Duodenal mucosa (tissue), 2 donors: ENCODE results near the gene SCLT1.

Experiments used
- H3K27ac ChIP-seq: one replicate; pipeline ENCODE4 v1.7.0; 2013; ENCODE audit warnings: low read depth, low read length
- H3K27me3 ChIP-seq, 2 donors: one replicate each; pipeline ENCODE4 v1.7.0; 2013; ENCODE audit warnings: low read length in 2 of 2, control low read depth in 1 of 2; ENCODE audit not compliant: insufficient read depth in 2 of 2, control insufficient read depth in 1 of 2
- H3K36me3 ChIP-seq, 2 donors: one replicate each; pipeline ENCODE4 v1.7.0; 2013; ENCODE audit warnings: low read length in 2 of 2, control low read depth in 1 of 2; ENCODE audit not compliant: insufficient read depth in 2 of 2, control insufficient read depth in 1 of 2
- H3K4me1 ChIP-seq, 2 donors: one replicate each; pipeline ENCODE4 v1.7.0; 2013; ENCODE audit warnings: low read length in 2 of 2, control low read depth in 1 of 2; ENCODE audit not compliant: insufficient read depth in 2 of 2, control insufficient read depth in 1 of 2
- H3K4me3 ChIP-seq, 2 donors: one replicate each; pipeline ENCODE4 v1.7.0; 2013; ENCODE audit warnings: low read length in 2 of 2, low read depth in 1 of 2
- H3K9ac ChIP-seq, 2 donors: one replicate each; pipeline ENCODE4 v1.7.0; 2013; ENCODE audit warnings: low read length in 2 of 2, low read depth in 1 of 2
- H3K9me3 ChIP-seq, 2 donors: one replicate each; pipeline ENCODE4 v1.7.0; 2013; ENCODE audit warnings: low read length in 2 of 2, control low read depth in 1 of 2; ENCODE audit not compliant: control insufficient read depth in 1 of 2

SCLT1 gene

GRCh38 chr4:128942607-128943006 is 150.7 kb downstream of the SCLT1 start:
- no peaks in the 10 kb centered on the region for H3K4me1 ChIP-seq
- no peaks in the 10 kb centered on the region for H3K27me3 ChIP-seq
- no peak overlapping the region for H3K27ac ChIP-seq
- no peak overlapping the region for H3K9ac ChIP-seq
- no peaks in the 10 kb centered on the region for H3K9me3 ChIP-seq
- H3K4me3 ChIP-seq, result no peak overlapping the region
- peaks cover 0 to 3% of the 10 kb centered on the region in 2 donors for H3K36me3 ChIP-seq

DNA sequence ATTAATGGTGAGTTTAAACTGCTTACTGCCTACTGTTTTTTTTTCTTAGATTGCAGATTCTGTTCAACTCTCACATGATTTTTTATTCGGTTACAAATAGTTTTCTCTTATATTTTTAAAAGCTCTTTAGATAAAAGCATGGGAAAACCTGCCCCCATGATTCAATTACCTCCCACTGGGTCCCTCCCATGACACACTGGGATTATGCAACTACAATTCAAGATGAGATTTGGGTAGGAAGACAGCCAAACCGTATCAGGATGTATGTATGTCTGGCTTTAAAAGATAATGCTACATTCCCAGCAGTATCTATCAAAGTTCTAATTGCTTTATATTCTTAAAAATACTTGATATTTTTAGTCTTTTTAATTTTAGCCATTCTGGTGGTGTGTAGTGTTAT is 152.4 kb downstream of the SCLT1 start:
- Histone ChIP-seq H3K36me3 (peaks cover 0 to 3% of the 10 kb centered on the region in 2 donors), H3K27me3 (no peaks in the 10 kb centered on the region), H3K27ac (no peak overlapping the region)

DNA sequence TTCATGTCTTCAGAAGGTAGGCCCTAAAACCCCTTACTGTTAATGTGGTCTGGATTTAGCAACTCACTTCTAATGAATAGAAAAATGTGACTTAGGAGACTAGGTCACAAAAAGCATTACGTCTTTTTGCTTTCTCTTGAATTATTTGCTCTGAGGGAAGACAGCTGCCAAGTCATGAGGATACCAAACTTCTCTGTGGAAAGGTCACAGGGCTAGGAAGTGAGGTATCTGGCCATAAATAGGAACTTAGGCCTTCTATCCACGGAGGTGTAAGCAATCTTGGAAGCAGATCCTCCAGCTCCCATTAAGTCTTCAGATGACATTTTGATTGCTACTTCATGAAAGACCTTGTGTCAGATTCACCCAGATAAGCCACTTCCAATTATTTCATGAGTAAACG is 163.3 kb downstream of the SCLT1 start:
- Histone ChIP-seq H3K36me3 (no peaks in the 10 kb centered on the region), H3K9ac (no peak overlapping the region), H3K4me1 (no peaks in the 10 kb centered on the region), H3K9me3 (no peaks in the 10 kb centered on the region), H3K27ac (no peak overlapping the region), H3K4me3 (no peak overlapping the region), H3K27me3 (no peaks in the 10 kb centered on the region)

More for the DNA sequence above, 152.4 kb downstream of the SCLT1 start:
- no peaks in the 10 kb centered on the region for H3K4me1 ChIP-seq
- no peak overlapping the region for H3K9ac ChIP-seq
- H3K9me3 ChIP-seq, result no peaks in the 10 kb centered on the region
- no peak overlapping the region for H3K4me3 ChIP-seq

DNA sequence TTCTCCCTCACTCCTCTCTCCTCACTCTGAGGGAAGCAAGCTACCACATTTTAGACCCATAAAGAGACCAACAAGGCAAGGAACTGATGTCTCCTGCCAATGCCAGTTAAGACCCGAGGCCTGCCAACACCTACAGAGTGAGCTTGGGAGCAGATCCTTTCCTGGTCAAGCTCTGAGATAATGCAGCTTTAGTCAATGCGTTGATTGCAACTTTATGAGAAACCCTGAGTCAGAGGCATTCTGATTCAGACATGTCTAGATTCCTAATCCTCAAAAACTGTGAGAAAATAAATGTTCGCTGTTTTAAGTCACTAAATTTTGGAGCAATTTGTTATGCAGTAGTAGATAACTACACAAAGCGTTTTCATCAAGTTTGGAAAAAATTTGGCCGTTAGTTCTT is 168.4 kb downstream of the SCLT1 start:
- Histone ChIP-seq H3K27me3 (no peaks in the 10 kb centered on the region), H3K36me3 (no peaks in the 10 kb centered on the region), H3K4me1 (no peaks in the 10 kb centered on the region), H3K4me3 (no peak overlapping the region), H3K9ac (no peak overlapping the region), H3K9me3 (no peaks in the 10 kb centered on the region), H3K27ac (no peak overlapping the region)

DNA sequence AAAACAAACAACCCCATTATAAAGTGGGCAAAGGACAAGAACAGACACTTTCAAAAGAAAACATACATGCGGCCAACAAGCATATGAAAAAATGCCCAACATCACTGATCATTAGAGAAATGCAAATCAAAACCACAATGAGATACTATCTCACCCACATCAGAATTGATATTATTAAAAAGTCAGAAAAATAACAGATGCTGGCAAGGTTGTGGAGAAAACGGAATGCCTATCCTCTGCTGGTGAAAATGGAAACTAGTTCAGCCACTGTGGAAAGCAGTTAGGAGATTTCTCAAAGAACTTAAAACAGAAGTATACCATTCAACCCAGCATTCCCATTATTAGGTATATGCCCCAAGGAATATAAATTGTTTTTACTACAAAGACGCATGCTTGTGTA is 171.4 kb downstream of the SCLT1 start:
- no peaks in the 10 kb centered on the region for H3K27me3 ChIP-seq
- no peaks in the 10 kb centered on the region for H3K9me3 ChIP-seq
- H3K9ac ChIP-seq, result no peak overlapping the region
- H3K27ac ChIP-seq, result no peak overlapping the region
- no peaks in the 10 kb centered on the region for H3K4me1 ChIP-seq
- H3K4me3 ChIP-seq, result no peak overlapping the region
- no peaks in the 10 kb centered on the region for H3K36me3 ChIP-seq

- Histone ChIP-seq H3K9me3 (no peaks in the 10 kb centered on the region), H3K27me3 (no peaks in the 10 kb centered on the region), H3K4me1 (no peaks in the 10 kb centered on the region), H3K36me3 (no peaks in the 10 kb centered on the region), H3K9ac (no peak overlapping the region), H3K27ac (no peak overlapping the region), H3K4me3 (no peak overlapping the region)
Observed at GRCh38 chr4:128917781-128918180, 175.6 kb downstream of the SCLT1 start.

GRCh38 chr4:128916832-128917231 is 176.5 kb downstream of the SCLT1 start:
- no peaks in the 10 kb centered on the region for H3K4me1 ChIP-seq

GRCh38 chr4:128915544-128915943 is 177.8 kb downstream of the SCLT1 start:
- Histone ChIP-seq H3K36me3 (no peaks in the 10 kb centered on the region), H3K27ac (no peak overlapping the region), H3K4me3 (no peak overlapping the region), H3K27me3 (no peaks in the 10 kb centered on the region), H3K9ac (no peak overlapping the region), H3K9me3 (no peaks in the 10 kb centered on the region), H3K4me1 (no peaks in the 10 kb centered on the region)

More at GRCh38 chr4:128916832-128917231, 176.5 kb downstream of the SCLT1 start:
- no peaks in the 10 kb centered on the region for H3K9me3 ChIP-seq
- no peaks in the 10 kb centered on the region for H3K27me3 ChIP-seq
- H3K4me3 ChIP-seq, result no peak overlapping the region
- H3K9ac ChIP-seq, result no peak overlapping the region
- no peaks in the 10 kb centered on the region for H3K36me3 ChIP-seq
- H3K27ac ChIP-seq, result no peak overlapping the region

DNA sequence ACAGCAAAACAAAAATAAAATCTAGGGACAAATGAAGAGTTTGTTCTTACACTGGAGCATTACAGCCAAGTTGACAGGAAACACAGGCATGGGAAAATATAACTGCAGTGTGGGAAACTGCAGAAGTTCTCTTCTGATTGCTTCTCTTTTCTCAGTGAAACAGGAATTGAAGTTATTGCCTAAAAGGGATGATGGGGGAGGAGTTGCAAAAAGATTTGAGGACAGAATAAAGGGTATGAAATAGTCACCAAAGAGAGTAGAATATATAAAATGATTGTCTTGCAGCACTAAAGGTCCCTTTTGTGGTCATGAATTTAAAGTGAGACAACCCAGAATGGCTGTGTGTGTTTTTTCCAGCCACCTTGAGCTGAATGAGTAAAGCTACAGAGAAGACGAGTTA is 180.1 kb downstream of the SCLT1 start:
- H3K4me1 ChIP-seq, result no peaks in the 10 kb centered on the region
- H3K27me3 ChIP-seq, result no peaks in the 10 kb centered on the region
- no peak overlapping the region for H3K9ac ChIP-seq
- H3K4me3 ChIP-seq, result no peak overlapping the region
- H3K9me3 ChIP-seq, result no peaks in the 10 kb centered on the region
- H3K27ac ChIP-seq, result no peak overlapping the region
- no peaks in the 10 kb centered on the region for H3K36me3 ChIP-seq

DNA sequence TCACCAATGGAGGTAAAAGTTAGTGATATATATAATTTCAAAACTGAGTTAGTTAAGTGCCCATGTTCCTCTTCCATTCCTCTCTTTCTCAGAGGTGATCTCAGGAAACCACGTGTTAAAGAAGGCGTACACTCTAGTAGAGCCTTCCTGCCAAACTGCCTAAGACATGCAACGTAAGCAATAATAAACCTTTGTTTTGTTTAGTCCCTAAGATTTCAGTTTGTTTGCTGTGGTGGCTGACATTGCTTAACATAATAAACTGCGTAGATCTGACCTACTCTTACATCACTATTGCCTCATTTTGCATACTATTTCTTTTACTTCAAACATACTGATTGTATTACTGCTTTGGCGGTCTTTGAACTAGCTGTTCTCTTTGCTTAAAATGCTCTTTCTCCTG is 184.6 kb downstream of the SCLT1 start:
- Histone ChIP-seq H3K36me3 (no peaks in the 10 kb centered on the region), H3K4me1 (no peaks in the 10 kb centered on the region), H3K27ac (no peak overlapping the region), H3K27me3 (no peaks in the 10 kb centered on the region), H3K9ac (no peak overlapping the region), H3K9me3 (no peaks in the 10 kb centered on the region), H3K4me3 (no peak overlapping the region)

DNA sequence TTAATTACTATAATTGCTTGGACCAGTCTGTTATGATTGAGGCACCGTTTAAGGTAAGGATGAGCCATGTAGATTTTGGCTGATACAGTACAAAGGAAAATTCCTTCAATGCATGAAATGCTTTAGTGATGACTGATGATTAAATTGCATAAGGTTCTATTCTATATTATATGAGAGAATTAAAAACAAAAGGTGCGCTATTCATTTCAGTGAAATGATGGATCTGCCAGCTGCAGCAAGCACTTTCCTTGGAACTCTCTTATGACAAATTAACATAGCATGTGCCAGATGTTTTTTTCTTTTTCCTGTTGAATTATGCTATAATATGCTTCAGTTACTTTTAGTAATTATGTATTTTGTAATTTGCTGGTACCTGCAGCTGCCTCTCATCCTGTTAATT is 185.4 kb downstream of the SCLT1 start:
- H3K9ac ChIP-seq, result no peak overlapping the region
- H3K9me3 ChIP-seq, result no peaks in the 10 kb centered on the region
- H3K4me1 ChIP-seq, result no peaks in the 10 kb centered on the region
- no peaks in the 10 kb centered on the region for H3K36me3 ChIP-seq
- no peak overlapping the region for H3K4me3 ChIP-seq
- no peak overlapping the region for H3K27ac ChIP-seq
- H3K27me3 ChIP-seq, result no peaks in the 10 kb centered on the region
